Pancreas (tissue), 10 donors: ENCODE results near the gene FBLN2. TPM values are rescaled to one million over a fixed set of nuclear protein-coding genes. Genes with fewer than 3 reads are reported as not detected.

ENCODE experiments used
- ATAC-seq, 4 donors: fragments of 200-7000 bp; cut with Tn5 transposase; one replicate each; pipeline versions ENCODE4 v1.8.0 to v1.9.1; 2020; ENCODE audit warnings: mild to moderate bottlenecking in 4 of 4, moderate library complexity in 4 of 4
- DNase-seq, 6 donors: peaks; one replicate each; pipeline ENCODE4 v3.0.0-alpha.2; 2020
- FAIRE-seq: peaks from 2 replicates; lab custom pipeline; 2012; peaks lifted over from hg19 to GRCh38; lab: Jason Lieb, UNC
- H3K27ac ChIP-seq, 4 donors: fragments of 200-600 bp; sonication (generic); 1 replicate in 3 of 4; 2 replicates in 1 of 4; pipeline versions ENCODE4 v1.5.0 to v1.8.0; 2020
- H3K27me3 ChIP-seq, 4 donors: fragments of 200-600 bp; one replicate each; pipeline ENCODE4 v1.8.0; 2021
- H3K36me3 ChIP-seq, 3 donors: fragments of 200-600 bp; sonication (generic) in 1 of 3; one replicate each; pipeline versions ENCODE4 v1.5.0 to v1.8.0; 2020 to 2021
- H3K4me1 ChIP-seq, 3 donors: fragments of 200-600 bp; one replicate each; pipeline ENCODE4 v1.8.0; 2021
- H3K4me3 ChIP-seq, 4 donors: fragments of 200-600 bp; sonication (generic) in 2 of 4; one replicate each; pipeline versions ENCODE4 v1.5.0 to v1.8.0; 2020 to 2021
- H3K9me3 ChIP-seq, 4 donors: fragments of 200-600 bp; one replicate each; pipeline ENCODE4 v1.8.0; 2021
- WGBS, 2 donors: extraction: QIAGEN DNeasy Blood & Tissue Kit; methylation state at CpG; one replicate each; pipeline ENCODE4 v1.1.7; 2013; 5-methylcytosine and 5-hydroxymethylcytosine counted together
- intact Hi-C, 3 donors: fragments of 100-400 bp; cut with DNase I; formaldehyde crosslinking; loops; one replicate each; pipeline versions ENCODE4 v1.11.1 to v1.14.2; 2022
- polyA plus RNA-seq, 2 donors: library from polyadenylated mRNA; stranded (reverse); fragments of 200-250 nt; gene quantifications; one replicate each; pipeline ENCODE4 v1.2.3, GENCODE V29; 2013
- total RNA-seq, 6 donors: library from RNA; stranded (reverse); fragmentation: NEBNext Ultra II Directional in 4 of 6; extraction: Animal tissue kit (Norgen Biotek cat#: 25700) in 4 of 6; gene quantifications; one replicate each; pipeline versions ENCODE4 v1.2.1 to v1.2.4, GENCODE V29; 2021 to 2023
- TF ChIP-seq, protein P1 (sequence below), 4 donors: fragments of 200-600 bp; sonication (generic) in 3 of 4; IDR thresholded peaks; one replicate each; pipeline versions ENCODE4 v1.5.0 to v1.8.0; 2021; ENCODE audit warnings: antibody characterized with exemption in 4 of 4
- donor health status: healthy with polysubstance abuse.
- donor health status: DM: no; HTN: no; CAD: no; lungs with moderate emphysema.
- donor health status: DM: no; HTN: no; CAD: no.
- donor health status: control.
- donor health status: control.
- donor health status: Bipolar disorder and iron deficiency.
- donor health status: DM: yes; HTN: yes; CAD: no.
- donor health status: DM: no; HTN: no; CAD: no.
- donor health status: DM: no; HTN: no; CAD: no.
- donor health status: DM: yes; HTN: yes; CAD: no.

The FBLN2 gene
- total and polyA plus RNA-seq, 8 donors = 2.4 to 21.8 (median 4.2) TPM

DNA sequence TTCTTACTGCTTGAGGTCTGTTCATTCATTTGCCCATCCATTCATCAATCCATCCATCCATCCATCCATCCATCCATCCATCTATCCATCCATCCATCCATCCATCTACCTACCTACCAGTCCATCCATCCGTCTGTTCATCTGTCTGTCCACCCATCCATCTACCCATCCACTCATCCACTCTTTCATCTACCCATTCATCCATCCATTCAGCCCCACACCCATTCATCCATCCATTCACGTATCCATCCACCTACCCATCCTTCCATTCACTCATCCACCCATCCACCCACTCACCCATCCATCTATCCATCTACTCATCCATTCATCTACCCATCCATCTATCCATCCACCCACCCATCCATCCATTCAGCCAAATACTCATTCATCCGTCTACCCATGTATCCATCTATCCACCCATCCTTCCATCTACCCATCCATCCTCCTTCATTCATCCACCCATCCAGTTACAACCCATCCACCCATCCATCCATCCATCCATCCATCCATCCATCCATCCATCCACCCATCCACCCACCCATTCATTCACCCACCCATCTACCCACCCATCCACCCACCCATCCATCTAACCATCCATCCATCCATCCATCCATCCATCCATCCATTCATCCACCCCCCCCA is 68.3 kb downstream of the FBLN2 start:
- Histone ChIP-seq H3K4me1 (no peaks in the 10 kb centered on the region), H3K27ac (no peak overlapping the region), H3K4me3 (no peak overlapping the region), H3K27me3 (no peaks in the 10 kb centered on the region), H3K36me3 (no peaks in the 10 kb centered on the region), H3K9me3 (no peaks in the 10 kb centered on the region)
- TF ChIP-seq, protein P1, sequence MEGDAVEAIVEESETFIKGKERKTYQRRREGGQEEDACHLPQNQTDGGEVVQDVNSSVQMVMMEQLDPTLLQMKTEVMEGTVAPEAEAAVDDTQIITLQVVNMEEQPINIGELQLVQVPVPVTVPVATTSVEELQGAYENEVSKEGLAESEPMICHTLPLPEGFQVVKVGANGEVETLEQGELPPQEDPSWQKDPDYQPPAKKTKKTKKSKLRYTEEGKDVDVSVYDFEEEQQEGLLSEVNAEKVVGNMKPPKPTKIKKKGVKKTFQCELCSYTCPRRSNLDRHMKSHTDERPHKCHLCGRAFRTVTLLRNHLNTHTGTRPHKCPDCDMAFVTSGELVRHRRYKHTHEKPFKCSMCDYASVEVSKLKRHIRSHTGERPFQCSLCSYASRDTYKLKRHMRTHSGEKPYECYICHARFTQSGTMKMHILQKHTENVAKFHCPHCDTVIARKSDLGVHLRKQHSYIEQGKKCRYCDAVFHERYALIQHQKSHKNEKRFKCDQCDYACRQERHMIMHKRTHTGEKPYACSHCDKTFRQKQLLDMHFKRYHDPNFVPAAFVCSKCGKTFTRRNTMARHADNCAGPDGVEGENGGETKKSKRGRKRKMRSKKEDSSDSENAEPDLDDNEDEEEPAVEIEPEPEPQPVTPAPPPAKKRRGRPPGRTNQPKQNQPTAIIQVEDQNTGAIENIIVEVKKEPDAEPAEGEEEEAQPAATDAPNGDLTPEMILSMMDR (IDR thresholded peaks at IDR 0.05) = no peak
- ATAC-seq = no peak
- no peak for DNase-seq
- intact Hi-C loops = no loop called here
- WGBS, 2 donors = 88 to 89% methylated on average over 3 of the region's 3 CpGs
- FAIRE-seq = no peak

- H3K27ac ChIP-seq = no peak overlapping the region
- no peaks in the 10 kb centered on the region for H3K27me3 ChIP-seq
- H3K36me3 ChIP-seq = no peaks in the 10 kb centered on the region
- no peaks in the 10 kb centered on the region for H3K9me3 ChIP-seq
- 86 to 89% methylated on average over 10 of the region's 10 CpGs for WGBS, 2 donors
- ATAC-seq (no peak), DNase-seq (no peak), FAIRE-seq (no peak)
- intact Hi-C loops = no loop called here
- H3K4me3 ChIP-seq = no peak overlapping the region
- H3K4me1 ChIP-seq = no peaks in the 10 kb centered on the region
- TF ChIP-seq, protein P1 (IDR thresholded peaks at IDR 0.05) = no peak
Measured at GRCh38 chr3:13617981-13618380, 69.1 kb downstream of the FBLN2 start.

- no peaks in the 10 kb centered on the region for H3K9me3 ChIP-seq
- no peak for FAIRE-seq
- ATAC-seq = no peak
- H3K4me1 ChIP-seq = no peaks in the 10 kb centered on the region
- H3K27ac ChIP-seq = no peak overlapping the region
- intact Hi-C loops = no loop called here
- DNase-seq = no peak
- no peaks in the 10 kb centered on the region for H3K27me3 ChIP-seq
- H3K4me3 ChIP-seq = no peak overlapping the region
- no peaks in the 10 kb centered on the region for H3K36me3 ChIP-seq
- WGBS, 2 donors = 88 to 90% methylated on average over 3 of the region's 3 CpGs
- TF ChIP-seq, protein P1 (IDR thresholded peaks at IDR 0.05) = no peak
Measured at GRCh38 chr3:13618836-13619235, 69.9 kb downstream of the FBLN2 start.

- FAIRE-seq = no peak
- H3K36me3 ChIP-seq = no peaks in the 10 kb centered on the region
- 88 to 93% methylated on average over 13 of the region's 13 CpGs for WGBS, 2 donors
Measured at GRCh38 chr3:13619661-13620230, 70.8 kb downstream of the FBLN2 start.

More at GRCh38 chr3:13619661-13620230, 70.8 kb downstream of the FBLN2 start:
- H3K27ac ChIP-seq = no peak overlapping the region
- H3K4me3 ChIP-seq = no peak overlapping the region
- no peaks in the 10 kb centered on the region for H3K4me1 ChIP-seq
- H3K27me3 ChIP-seq = no peaks in the 10 kb centered on the region
- no peaks in the 10 kb centered on the region for H3K9me3 ChIP-seq
- intact Hi-C loops = no loop called here
- TF ChIP-seq, protein P1 (IDR thresholded peaks at IDR 0.05) = no peak
- DNase-seq = no peak
- no peak for ATAC-seq
